Duodenal mucosa (tissue), 2 donors: ENCODE results near the gene CLEC14A.

Experiments
- H3K27ac ChIP-seq: one replicate; pipeline ENCODE4 v1.7.0; 2013; ENCODE audit warnings: low read depth, low read length
- H3K27me3 ChIP-seq, 2 donors: one replicate each; pipeline ENCODE4 v1.7.0; 2013; ENCODE audit warnings: low read length in 2 of 2, control low read depth in 1 of 2; ENCODE audit not compliant: insufficient read depth in 2 of 2, control insufficient read depth in 1 of 2
- H3K36me3 ChIP-seq, 2 donors: one replicate each; pipeline ENCODE4 v1.7.0; 2013; ENCODE audit warnings: low read length in 2 of 2, control low read depth in 1 of 2; ENCODE audit not compliant: insufficient read depth in 2 of 2, control insufficient read depth in 1 of 2
- H3K4me1 ChIP-seq, 2 donors: one replicate each; pipeline ENCODE4 v1.7.0; 2013; ENCODE audit warnings: low read length in 2 of 2, control low read depth in 1 of 2; ENCODE audit not compliant: insufficient read depth in 2 of 2, control insufficient read depth in 1 of 2
- H3K4me3 ChIP-seq, 2 donors: one replicate each; pipeline ENCODE4 v1.7.0; 2013; ENCODE audit warnings: low read length in 2 of 2, low read depth in 1 of 2
- H3K9ac ChIP-seq, 2 donors: one replicate each; pipeline ENCODE4 v1.7.0; 2013; ENCODE audit warnings: low read length in 2 of 2, low read depth in 1 of 2
- H3K9me3 ChIP-seq, 2 donors: one replicate each; pipeline ENCODE4 v1.7.0; 2013; ENCODE audit warnings: low read length in 2 of 2, control low read depth in 1 of 2; ENCODE audit not compliant: control insufficient read depth in 1 of 2

CLEC14A gene

DNA sequence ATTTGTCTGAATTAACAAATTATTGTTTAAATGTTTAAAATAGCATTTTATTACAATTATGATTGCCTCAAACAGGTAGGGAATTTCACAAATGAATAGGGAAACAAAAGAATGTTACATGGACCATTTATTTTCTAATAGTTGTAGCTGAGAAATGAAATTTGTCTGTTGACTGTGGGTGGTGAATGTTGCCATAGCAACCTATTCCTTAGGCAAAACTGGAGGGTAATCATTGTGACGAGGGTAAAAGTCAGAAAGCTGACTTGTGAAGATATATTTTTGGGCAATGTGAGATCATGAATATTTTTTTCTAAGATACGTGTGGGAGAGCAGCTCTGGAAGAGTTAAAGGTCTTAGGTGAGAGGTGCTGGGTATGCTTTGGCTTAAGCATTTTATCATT, 24.2 kb upstream of the CLEC14A start:
- Histone ChIP-seq H3K27me3 (no peaks in the 10 kb centered on the region), H3K27ac (no peak overlapping the region), H3K9me3 (no peaks in the 10 kb centered on the region), H3K4me1 (no peaks in the 10 kb centered on the region), H3K9ac (no peak overlapping the region), H3K4me3 (no peak overlapping the region), H3K36me3 (no peaks in the 10 kb centered on the region)

DNA sequence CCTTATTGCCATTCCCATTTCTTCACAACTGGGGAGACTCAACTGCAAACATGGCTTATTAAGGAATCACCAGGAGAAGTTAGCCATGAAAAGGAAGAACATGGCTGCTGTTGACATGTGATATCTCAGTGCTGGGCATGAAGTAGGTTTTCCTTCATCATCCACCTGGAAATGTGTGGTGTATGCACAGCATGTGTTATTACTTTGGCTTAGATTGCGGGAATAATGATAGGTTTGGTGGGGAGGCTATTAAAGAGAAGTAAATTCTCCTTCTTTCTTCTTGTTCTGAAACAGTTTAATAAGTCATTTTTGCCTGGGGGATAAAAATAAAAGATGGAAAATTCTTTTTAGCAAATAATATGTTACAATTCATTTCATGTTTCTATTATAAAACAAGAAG, 23.7 kb upstream of the CLEC14A start:
- Histone ChIP-seq H3K4me3 (no peak overlapping the region), H3K27ac (no peak overlapping the region), H3K9ac (no peak overlapping the region), H3K27me3 (no peaks in the 10 kb centered on the region), H3K4me1 (no peaks in the 10 kb centered on the region), H3K36me3 (no peaks in the 10 kb centered on the region), H3K9me3 (no peaks in the 10 kb centered on the region)

DNA sequence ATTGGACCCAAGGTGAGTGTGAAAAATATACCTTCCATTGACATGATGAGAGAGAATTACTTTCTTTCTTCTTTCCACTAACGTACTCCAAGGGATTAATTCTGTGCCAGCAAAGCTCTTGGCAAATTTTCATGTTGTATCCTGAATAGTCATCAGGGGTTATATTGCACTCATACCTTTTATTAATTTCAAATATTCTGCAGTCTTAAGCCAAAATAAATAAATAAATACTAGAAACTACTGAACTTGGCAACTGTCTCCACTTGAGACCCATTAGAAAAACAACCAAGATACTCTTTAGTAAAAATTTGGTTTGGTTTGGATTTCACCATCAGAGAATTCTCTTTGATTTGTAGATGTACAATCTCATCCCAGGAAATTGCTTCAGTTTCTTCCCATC, 22.1 kb upstream of the CLEC14A start:
- H3K27ac ChIP-seq, result no peak overlapping the region
- H3K9ac ChIP-seq, result no peak overlapping the region
- H3K27me3 ChIP-seq, result no peaks in the 10 kb centered on the region
- no peak overlapping the region for H3K4me3 ChIP-seq
- H3K9me3 ChIP-seq, result no peaks in the 10 kb centered on the region
- no peaks in the 10 kb centered on the region for H3K36me3 ChIP-seq
- H3K4me1 ChIP-seq, result no peaks in the 10 kb centered on the region

GRCh38 chr14:38262844-38263243, 7.0 kb upstream of the CLEC14A start:
- Histone ChIP-seq H3K9ac (no peak overlapping the region), H3K27me3 (peaks cover 0 to 2% of the 10 kb centered on the region in 2 donors), H3K27ac (no peak overlapping the region), H3K4me3 (no peak overlapping the region), H3K4me1 (no peaks in the 10 kb centered on the region), H3K36me3 (no peaks in the 10 kb centered on the region), H3K9me3 (peaks cover 0 to 5% of the 10 kb centered on the region in 2 donors)

DNA sequence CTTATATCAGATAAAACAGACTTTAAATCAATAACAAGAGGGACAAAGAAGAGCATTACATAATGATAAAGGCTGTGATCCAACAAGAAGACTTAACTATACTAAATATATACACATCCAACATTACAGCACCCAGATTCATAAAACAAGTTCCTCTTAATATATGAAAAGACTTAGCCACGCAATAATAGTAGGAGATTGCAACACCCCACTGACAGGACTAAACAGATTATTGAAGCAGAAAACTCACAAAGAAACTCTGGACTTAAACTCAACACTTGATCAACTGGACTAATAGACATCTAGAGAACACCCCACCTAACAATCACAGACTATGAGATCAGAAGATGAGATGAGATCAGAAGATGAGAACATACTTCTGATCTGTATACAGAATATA, 5.7 kb upstream of the CLEC14A start:
- H3K4me3 ChIP-seq, result no peak overlapping the region
- H3K27ac ChIP-seq, result no peak overlapping the region
- no peaks in the 10 kb centered on the region for H3K36me3 ChIP-seq
- H3K9me3 ChIP-seq, result peaks cover 0 to 5% of the 10 kb centered on the region in 2 donors
- no peaks in the 10 kb centered on the region for H3K4me1 ChIP-seq
- peaks cover 0 to 12% of the 10 kb centered on the region in 2 donors for H3K27me3 ChIP-seq
- H3K9ac ChIP-seq, result no peak overlapping the region

DNA sequence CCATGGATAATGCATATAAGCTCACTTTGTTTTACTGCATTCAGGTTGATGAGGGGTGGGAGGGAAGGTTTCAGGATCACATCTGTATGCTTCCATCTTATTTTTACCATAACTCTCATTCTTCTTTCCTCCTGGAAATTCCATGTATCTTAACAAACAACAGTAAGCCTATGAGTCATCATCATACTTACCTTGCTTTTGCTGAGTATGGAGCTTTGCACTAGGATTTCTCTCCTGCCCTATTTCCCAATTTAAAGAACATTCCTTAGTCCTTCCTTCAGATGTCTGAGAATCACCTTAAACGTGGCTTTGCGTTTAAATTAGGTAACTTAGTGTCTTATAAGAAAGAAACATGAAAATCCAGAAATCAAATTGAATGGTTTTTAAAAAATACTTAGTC, 1.6 kb upstream of the CLEC14A start:
- peak overlapping the region; percentile 32 for H3K27ac ChIP-seq
- peaks cover 0 to 5% of the 10 kb centered on the region in 2 donors for H3K9me3 ChIP-seq

DNA sequence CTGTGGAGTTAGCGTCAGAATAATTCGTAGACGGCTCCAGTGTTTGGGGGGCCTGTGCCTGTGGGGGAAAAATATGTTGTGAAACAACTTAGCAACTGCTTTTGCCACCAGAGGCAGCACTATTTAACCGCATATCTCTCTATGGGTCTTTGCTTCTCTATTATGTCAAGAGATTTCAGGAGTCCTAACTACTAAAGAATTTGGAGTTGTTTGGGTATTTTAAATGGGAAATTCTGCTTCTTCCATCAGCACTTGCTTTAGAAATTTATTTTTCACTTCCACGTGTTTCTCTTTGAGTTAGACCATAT, 594 bp upstream of the CLEC14A start:
- no peak overlapping the region for H3K4me3 ChIP-seq
- peak overlapping the region in 1 of 2 donors; percentile 25 for H3K9ac ChIP-seq
- peaks cover 11 to 28% of the 10 kb centered on the region in 2 donors for H3K27me3 ChIP-seq
- H3K27ac ChIP-seq, result no peak overlapping the region
- H3K4me1 ChIP-seq, result no peaks in the 10 kb centered on the region
- H3K36me3 ChIP-seq, result no peaks in the 10 kb centered on the region
- H3K9me3 ChIP-seq, result no peaks in the 10 kb centered on the region

More for the DNA sequence above, 1.6 kb upstream of the CLEC14A start:
- H3K4me3 ChIP-seq, result no peak overlapping the region
- H3K4me1 ChIP-seq, result no peaks in the 10 kb centered on the region
- peaks cover 11 to 28% of the 10 kb centered on the region in 2 donors for H3K27me3 ChIP-seq
- no peaks in the 10 kb centered on the region for H3K36me3 ChIP-seq
- no peak overlapping the region for H3K9ac ChIP-seq

DNA sequence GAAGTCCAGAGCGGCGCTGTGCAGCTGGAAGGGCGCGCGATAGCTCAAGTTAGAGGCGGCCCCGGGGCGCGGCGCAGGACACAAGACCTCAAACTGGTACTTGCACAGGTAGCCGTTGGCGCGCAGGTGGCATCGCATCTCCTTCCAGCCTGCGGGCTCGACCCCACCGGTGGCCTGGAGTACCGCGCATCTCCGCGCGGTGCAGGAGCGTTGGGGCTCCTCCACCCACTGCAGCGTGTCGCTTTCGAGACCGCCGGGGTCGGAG, 553 bp downstream of the CLEC14A start:
- peak overlapping the region; percentile 44 to 65 for H3K4me3 ChIP-seq
- H3K4me1 ChIP-seq, result no peaks in the 10 kb centered on the region
- no peaks in the 10 kb centered on the region for H3K36me3 ChIP-seq
- H3K27ac ChIP-seq, result peak overlapping the region; percentile 58
- H3K27me3 ChIP-seq, result peaks cover 11 to 28% of the 10 kb centered on the region in 2 donors
- peak overlapping the region in 1 of 2 donors; percentile 22 for H3K9ac ChIP-seq
- no peaks in the 10 kb centered on the region for H3K9me3 ChIP-seq

- H3K27me3 ChIP-seq, result peaks cover 11 to 28% of the 10 kb centered on the region in 2 donors
- peak overlapping the region; percentile 44 to 65 for H3K4me3 ChIP-seq
- no peaks in the 10 kb centered on the region for H3K4me1 ChIP-seq
- no peaks in the 10 kb centered on the region for H3K36me3 ChIP-seq
- no peaks in the 10 kb centered on the region for H3K9me3 ChIP-seq
- H3K27ac ChIP-seq, result peak overlapping the region; percentile 58
- H3K9ac ChIP-seq, result peak overlapping the region; percentile 19 to 53
These were observed 1.1 kb downstream of the CLEC14A start for GRCh38 chr14:38254571-38255407.

GRCh38 chr14:38253676-38254075, 2.2 kb downstream of the CLEC14A start:
- Histone ChIP-seq H3K27ac (no peak overlapping the region), H3K4me1 (no peaks in the 10 kb centered on the region), H3K36me3 (no peaks in the 10 kb centered on the region), H3K9me3 (no peaks in the 10 kb centered on the region), H3K9ac (no peak overlapping the region), H3K27me3 (peaks cover 11 to 28% of the 10 kb centered on the region in 2 donors), H3K4me3 (no peak overlapping the region)
